Globus pallidus (tissue), 1 donor: ENCODE measurements around the gene PPM1G.
"Not testable (repeated sequence)": the region's sequence is repeated elsewhere in the genome, so short reads cannot be mapped to it uniquely, and the experiment has no call there.

Experiments
- DNase-seq: peaks from one replicate; pipeline ENCODE4 v3.0.0-alpha.2; 2015; ENCODE audit warnings: low spot score

The PPM1G gene

GRCh38 chr2:27375513-27376099 is 33.8 kb downstream of the PPM1G start:
- DNase-seq: no peak

- no peak for DNase-seq
These were observed 35.8 kb downstream of the PPM1G start for GRCh38 chr2:27373567-27373966.

GRCh38 chr2:27372937-27373336 is 36.5 kb downstream of the PPM1G start:
- no peak for DNase-seq

GRCh38 chr2:27370816-27371620 is 38.4 kb downstream of the PPM1G start:
- DNase-seq: no peak

GRCh38 chr2:27370026-27370815 is 39.2 kb downstream of the PPM1G start, which contains the start of the genes EIF2B4 and SNX17:
Gene EIF2B4, minus strand, starts transcription at chr2:27370338. Its CDS starts 24 bp downstream, at chr2:27370314.
Gene SNX17, plus strand, starts transcription at chr2:27370616. Its CDS starts 128 bp downstream, at chr2:27370744.
- DNase-seq: peak; percentile 99

- DNase-seq: peak; percentile 48
These were observed 39.8 kb downstream of the PPM1G start for GRCh38 chr2:27369471-27370025.

- DNase-seq: no peak
These were observed 45.5 kb downstream of the PPM1G start for GRCh38 chr2:27363933-27364332.

GRCh38 chr2:27362678-27363420 is 46.5 kb downstream of the PPM1G start:
- DNase-seq: no peak

GRCh38 chr2:27356382-27357181 is 52.8 kb downstream of the PPM1G start, which contains the start of gene GTF3C2:
Gene GTF3C2, minus strand, starts transcription at chr2:27356764. Its CDS starts 13,210 bp downstream, at chr2:27343554.
- peak; percentile 96 for DNase-seq

GRCh38 chr2:27356056-27356381 is 53.4 kb downstream of the PPM1G start:
- DNase-seq: no peak

GRCh38 chr2:27354597-27354927 is 54.8 kb downstream of the PPM1G start:
- no peak for DNase-seq

- no peak for DNase-seq
These were observed 55.4 kb downstream of the PPM1G start for GRCh38 chr2:27353762-27354596.

- not testable (repeated sequence) for DNase-seq
These were observed 56.0 kb downstream of the PPM1G start for GRCh38 chr2:27353386-27353761.

- DNase-seq: no peak
These were observed 57.4 kb downstream of the PPM1G start for GRCh38 chr2:27351802-27352598.

GRCh38 chr2:27350106-27350693 is 59.2 kb downstream of the PPM1G start:
- DNase-seq: no peak

GRCh38 chr2:27347641-27348040 is 61.8 kb downstream of the PPM1G start:
- no peak for DNase-seq

GRCh38 chr2:27336173-27336572 is 73.2 kb downstream of the PPM1G start:
- DNase-seq: no peak

GRCh38 chr2:27335311-27335710 is 74.1 kb downstream of the PPM1G start:
- no peak for DNase-seq
